GM18861 (cell line): ENCODE data around the gene MTA1.

Experiments used
- ATAC-seq: cut with Tn5 transposase; IDR thresholded peaks from one replicate; pipeline ENCODE4 v1.9.1; 2021; ENCODE audit not compliant: unreplicated experiment

Gene MTA1

DNA sequence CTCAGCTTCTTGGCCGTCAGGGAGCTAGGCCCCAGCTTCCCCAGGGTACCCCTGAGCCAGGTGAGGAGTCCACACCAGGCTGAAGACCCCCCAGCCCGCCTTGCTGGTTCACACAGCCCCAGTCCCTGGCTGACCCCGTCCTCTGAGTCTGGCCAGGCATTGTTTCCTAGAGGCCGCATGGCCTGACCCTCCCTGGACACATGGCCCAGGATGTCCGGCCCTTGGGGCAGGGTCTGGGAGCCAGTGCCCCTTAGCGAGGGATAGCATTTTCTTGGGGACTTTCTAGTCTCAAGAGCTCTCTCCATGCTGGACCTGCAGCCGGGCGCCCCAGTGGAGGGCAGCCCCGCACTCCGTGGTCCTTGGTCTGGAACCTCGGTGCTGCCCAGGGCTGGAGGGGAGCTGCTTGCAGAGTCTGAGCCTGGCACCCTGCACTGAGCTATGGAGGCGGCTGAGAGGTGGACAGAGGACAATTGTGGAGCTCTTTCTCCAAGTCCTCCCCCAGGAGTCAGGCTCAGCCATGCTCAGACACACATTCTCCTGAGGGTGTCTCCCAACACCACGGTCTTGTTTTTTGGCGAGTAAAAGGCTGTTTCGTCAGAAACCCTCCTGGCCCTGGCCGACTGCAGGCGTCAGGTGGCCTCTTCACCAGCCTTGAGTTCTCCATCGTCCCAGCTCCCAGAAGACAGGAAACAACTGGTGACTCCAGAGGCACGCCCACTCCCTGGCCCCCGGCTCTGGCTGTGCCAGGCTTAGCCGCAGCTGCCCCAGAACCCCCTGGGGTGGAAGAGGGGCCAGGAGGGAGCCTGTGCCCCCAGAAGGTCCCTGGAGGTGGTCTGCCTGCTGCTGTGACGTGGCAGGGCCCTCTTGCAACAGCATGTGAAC is 37.4 kb downstream of the MTA1 start:
- ATAC-seq: no peak

- ATAC-seq: no peak
Observed at GRCh38 chr14:105458010-105458409, 38.4 kb downstream of the MTA1 start.

- ATAC-seq: no peak
Observed at GRCh38 chr14:105458571-105458970, 38.9 kb downstream of the MTA1 start.

GRCh38 chr14:105460116-105460515 is 40.5 kb downstream of the MTA1 start:
- no peak for ATAC-seq

GRCh38 chr14:105460616-105461015 is 41.0 kb downstream of the MTA1 start:
- no peak for ATAC-seq

- ATAC-seq: no peak
Observed at GRCh38 chr14:105461903-105462302, 42.3 kb downstream of the MTA1 start.

GRCh38 chr14:105464501-105464900 is 44.9 kb downstream of the MTA1 start:
- no peak for ATAC-seq

DNA sequence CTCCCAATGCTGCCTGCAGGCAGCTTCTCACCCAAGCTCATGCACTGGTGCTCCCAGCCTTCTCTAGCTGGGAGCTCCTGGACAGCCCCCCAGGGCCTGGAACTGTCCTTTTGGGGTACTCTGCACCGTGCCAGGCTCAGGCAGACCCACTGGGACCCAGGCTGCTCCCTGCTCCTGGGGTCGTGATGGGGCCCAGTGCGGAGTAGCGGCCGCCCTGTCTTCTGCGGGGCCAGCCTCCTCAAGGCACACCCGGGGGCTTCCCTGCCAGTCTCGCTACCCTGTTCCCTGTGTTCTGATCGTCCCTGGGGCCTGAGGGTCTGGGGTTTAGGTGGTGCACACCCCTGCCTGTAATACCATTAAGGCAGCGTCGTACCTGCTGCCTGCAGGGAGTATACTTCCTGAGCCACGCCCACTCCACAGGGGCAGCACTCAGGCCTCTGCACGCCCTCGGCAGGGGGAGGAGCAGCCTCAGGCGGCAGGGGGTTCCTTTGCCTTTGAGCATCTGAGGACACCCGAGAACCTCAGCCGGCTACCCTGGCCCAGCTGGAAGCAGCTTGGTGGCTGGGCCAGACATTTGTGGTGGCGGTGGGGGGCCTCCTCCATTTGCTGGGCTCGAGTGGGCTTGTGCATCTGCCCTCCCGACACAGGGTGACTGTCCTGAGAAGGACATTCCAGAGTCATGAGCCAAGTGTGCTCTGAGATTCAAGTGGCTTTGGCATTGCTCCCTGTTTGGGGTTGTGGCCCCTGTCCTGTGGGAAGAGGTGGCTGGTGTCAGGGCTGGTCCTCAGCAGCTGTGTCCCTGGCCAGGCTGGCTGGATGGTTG is 45.8 kb downstream of the MTA1 start:
- no peak for ATAC-seq

DNA sequence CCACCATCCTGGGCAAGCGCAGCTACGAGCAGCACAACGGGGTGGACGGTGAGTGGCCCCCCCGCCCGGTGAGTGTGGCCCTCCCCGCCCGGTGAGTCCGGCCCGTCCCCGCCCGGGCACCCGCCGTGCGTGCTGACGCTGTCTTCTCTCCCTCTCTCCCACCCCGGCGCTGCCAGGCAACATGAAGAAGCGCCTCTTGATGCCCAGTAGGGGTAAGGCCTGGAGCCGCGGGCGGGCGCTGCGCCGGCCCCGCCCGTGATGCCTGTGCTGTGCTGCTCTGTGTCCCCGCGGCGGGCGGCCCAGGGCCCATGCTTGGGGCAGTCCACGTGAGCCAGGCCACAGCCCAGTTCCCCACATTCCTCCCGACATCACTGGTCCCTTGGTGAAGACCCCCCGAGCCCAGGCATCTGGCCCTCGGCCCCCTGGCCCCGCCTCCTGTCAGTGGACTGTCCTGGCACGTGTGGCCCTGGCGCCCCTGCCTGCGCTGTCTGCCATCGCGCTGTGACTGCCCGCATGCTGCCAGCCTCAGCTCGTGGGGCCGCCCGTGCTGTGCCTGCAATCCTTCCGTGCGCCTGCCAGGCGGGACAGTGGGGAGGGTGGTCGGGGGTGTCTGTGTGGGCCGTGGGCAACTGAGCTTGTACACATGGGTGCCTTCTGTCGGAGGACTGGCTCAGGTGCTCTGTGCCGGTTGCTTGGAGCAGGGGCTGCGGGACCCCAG is 47.1 kb downstream of the MTA1 start:
- ATAC-seq: no peak

DNA sequence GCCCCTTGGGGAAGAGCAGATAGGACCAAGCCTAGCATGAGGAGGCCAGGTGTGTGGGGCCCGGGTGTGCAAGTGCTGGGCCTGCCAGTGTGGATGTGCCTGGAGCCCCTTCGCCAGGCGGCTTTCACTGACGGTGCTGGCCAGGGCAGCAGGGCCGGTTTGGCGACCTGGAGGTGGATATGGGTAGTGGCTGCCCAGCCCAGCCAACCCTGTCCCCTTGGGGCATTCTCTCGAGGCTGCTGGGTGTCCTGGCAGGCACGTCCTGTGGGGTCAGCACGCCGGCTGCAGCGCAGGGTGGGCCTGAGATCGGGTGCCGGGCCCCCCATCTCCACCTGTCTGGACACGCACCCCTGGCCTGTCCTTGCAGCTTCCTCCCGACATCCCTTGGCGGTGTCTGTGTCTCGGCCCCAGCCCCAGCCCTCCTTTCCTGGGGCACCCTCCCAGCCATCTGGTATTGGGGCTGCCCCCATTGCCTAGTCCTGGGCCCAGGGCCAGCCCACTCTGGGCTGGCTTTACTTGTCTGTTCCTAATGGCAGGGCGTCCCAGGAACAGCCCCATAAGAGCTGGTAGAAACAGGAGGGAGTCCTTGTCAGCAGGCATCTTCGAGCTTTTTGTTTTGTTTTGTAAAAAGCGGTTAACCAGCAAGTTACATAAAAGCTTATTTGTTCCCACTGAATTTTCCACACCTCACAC is 47.8 kb downstream of the MTA1 start:
- ATAC-seq: no peak

DNA sequence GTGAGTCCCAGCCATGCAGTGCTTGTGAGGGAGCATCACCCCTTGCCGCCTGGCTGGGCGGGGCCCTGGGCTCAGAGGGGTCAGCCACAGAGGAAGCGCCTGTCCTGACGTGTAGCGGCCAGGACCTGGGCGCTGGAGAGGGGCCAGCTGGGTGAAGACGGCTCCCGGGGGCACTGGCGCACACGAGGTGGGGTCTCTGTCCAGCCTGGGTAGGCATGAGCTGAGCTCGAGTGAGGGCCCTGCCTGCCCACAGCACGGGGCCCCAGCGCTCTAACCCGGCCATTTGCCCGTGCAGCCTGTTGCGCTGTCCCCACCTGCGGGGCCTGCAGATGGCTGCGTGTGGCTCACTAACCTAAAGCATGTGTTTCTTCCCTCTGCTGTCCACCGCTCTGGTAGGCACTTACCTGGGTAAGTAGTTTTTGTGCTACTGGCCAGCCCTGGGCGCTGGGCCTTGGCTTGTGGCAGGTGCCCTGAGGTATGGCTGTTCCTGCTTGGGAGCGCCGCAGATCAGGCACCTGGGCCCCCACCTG is 48.4 kb downstream of the MTA1 start:
- ATAC-seq: no peak

GRCh38 chr14:105468621-105469241 is 49.1 kb downstream of the MTA1 start:
- ATAC-seq: no peak

DNA sequence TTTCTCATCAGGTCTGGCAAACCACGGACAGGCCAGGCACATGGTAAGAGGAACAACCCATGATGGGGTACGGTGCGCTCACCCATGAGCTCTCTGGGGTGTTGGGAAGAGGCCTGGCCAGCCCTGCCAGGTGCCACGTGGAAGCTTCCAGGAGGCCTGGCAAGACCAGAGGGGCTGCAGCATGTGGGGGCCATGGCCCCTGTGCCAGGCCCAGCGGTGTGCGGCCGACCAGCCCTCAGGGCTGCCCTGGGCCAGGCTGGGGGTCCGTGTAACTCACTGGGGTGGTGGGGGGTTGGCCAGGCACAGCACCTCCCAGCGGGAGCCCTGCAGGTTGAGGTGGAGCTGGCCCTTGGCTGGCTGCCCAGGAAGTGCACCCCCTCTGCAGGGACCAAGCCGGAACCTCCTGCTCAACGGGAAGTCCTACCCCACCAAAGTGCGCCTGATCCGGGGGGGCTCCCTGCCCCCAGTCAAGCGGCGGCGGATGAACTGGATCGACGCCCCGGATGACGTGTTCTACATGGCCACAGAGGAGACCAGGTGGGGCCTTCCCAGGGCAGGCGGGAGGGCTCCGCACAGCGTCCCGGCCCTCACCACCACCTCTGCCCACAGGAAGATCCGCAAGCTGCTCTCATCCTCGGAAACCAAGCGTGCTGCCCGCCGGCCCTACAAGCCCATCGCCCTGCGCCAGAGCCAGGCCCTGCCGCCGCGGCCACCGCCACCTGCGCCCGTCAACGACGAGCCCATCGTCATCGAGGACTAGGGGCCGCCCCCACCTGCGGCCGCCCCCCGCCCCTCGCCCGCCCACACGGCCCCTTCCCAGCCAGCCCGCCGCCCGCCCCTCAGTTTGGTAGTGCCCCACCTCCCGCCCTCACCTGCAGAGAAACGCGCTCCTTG is 50.1 kb downstream of the MTA1 start:
- ATAC-seq: no peak

- no peak for ATAC-seq
Observed at GRCh38 chr14:105470350-105471296, 51.0 kb downstream of the MTA1 start.

DNA sequence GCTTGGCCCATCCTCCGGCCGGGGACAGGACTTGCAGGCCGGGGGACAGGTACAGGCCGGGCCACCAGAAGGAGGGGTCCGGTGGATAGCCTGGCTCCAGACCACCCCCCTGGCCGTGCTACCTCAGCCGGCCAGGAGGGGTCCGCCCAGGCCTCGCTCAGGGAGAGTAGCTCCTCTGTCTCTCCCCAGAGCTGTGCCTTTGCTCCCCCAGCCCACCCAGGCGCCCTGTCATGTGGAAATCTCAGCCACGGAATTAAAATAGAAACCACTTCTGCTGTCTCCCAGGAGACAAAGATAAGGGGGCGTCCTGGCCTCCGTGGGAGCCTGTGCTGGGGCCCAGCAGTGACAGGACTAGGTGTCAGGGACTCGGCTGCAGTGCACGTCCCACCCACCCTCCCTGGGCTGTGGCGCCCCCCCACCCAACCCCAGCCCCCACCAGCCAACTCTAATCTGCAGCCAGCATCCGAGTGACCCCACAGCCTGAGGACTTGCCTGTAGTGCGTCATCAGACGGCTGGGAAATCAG is 51.7 kb downstream of the MTA1 start:
- ATAC-seq: no peak

DNA sequence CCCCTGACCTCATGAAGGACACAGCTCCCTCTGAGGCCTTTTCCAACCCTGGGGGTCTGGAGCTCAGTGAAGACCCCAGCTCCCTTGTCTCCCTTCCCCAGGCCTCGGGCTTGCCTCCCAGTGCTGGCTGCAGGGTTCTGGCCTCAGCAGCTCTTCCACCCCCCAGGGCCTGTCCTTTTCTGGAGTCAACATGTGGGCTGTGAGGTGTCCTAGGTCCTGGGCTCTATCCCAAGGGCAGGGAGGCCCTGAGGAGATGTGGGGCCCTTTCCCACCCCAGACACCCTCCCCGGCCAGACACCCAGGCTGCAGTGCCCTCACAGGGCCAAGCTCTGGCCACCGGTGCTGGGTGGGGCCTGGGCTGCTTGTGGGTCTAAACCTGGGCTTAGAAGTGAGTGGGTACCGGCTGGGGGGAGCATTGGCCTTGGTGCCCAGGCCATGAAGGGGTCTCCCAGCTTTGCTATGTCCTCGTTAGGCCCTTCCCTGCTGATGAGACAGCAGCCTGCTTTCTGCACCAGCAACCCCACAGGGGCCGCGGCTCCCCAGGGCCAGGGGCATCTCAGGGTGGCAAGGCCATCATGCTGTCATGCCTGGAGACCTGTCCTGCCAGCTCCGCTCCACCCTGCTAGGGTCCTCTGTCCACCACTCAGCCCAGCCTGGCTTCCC is 52.3 kb downstream of the MTA1 start:
- ATAC-seq: no peak

- no peak for ATAC-seq
Observed at GRCh38 chr14:105472486-105472991, 52.9 kb downstream of the MTA1 start.
